Caco-2 (cell line): Measurements from ENCODE around the gene MEIOSIN. TPM values are rescaled to one million over a fixed set of nuclear protein-coding genes. Genes with fewer than 3 reads are reported as not detected.
"Not testable (repeated sequence)": the region's sequence is repeated elsewhere in the genome, so short reads cannot be mapped to it uniquely, and the experiment has no call there.

Experiments
- BruUV-seq: library from RNA; stranded (reverse); fragments of 400-500 nt; replicated peaks from 2 replicates; lab custom pipeline; 2021; lab: Mats Ljungman, UMichigan
- CTCF ChIA-PET: fragments of 300-600 bp; sonication (Branson Sonifier 250); formaldehyde crosslinking; loops from one replicate; lab custom pipeline; 2022; ENCODE audit warnings: antibody characterized with exemption; lab: Charles Lee
- POLR2A ChIA-PET: fragments of 300-600 bp; sonication (Branson Sonifier 250); formaldehyde crosslinking; loops from one replicate; lab custom pipeline; 2022; ENCODE audit warnings: antibody characterized with exemption; lab: Charles Lee
- DNase-seq, 2 experiments: peaks; one replicate each; pipeline versions ENCODE4 v3.0.0 to v3.0.0-alpha.2; 2020 to 2022
- H3K27me3 ChIP-seq: replicated peaks from 2 replicates; pipeline ENCODE4 v1.6.0; 2011; ENCODE audit warnings: low read length; ENCODE audit not compliant: control insufficient read depth, insufficient read depth
- H3K36me3 ChIP-seq: 2 replicates; pipeline ENCODE4 v1.5.1; 2011; ENCODE audit warnings: low read length; ENCODE audit not compliant: control insufficient read depth, insufficient read depth
- H3K4me1 ChIP-seq: fragments of 250-450 bp; sonication (Bioruptor Pico); 2 replicates; pipeline ENCODE4 v1.5.1; 2020; ENCODE audit warnings: mild to moderate bottlenecking
- H3K4me3 ChIP-seq: 2 replicates; pipeline ENCODE4 v1.5.1; 2011; ENCODE audit warnings: low read depth, mild to moderate bottlenecking, control low read depth, low read length
- H3K9me3 ChIP-seq: fragments of 250-450 bp; sonication (Bioruptor Pico); 2 replicates; pipeline ENCODE4 v1.5.1; 2020; ENCODE audit warnings: mild to moderate bottlenecking, moderate library complexity
- H3K27ac Mint-ChIP-seq: one replicate; pipeline ENCODE4 v1.8.0; 2022; ENCODE audit warnings: mixed read lengths; ENCODE audit not compliant: unreplicated experiment
- H3K27me3 Mint-ChIP-seq: one replicate; pipeline ENCODE4 v1.8.0; 2022; ENCODE audit warnings: mixed read lengths; ENCODE audit not compliant: insufficient read depth, unreplicated experiment
- H3K36me3 Mint-ChIP-seq: one replicate; pipeline ENCODE4 v1.8.0; 2022; ENCODE audit warnings: mild to moderate bottlenecking, mixed read lengths; ENCODE audit not compliant: insufficient read depth, unreplicated experiment
- H3K4me1 Mint-ChIP-seq: one replicate; pipeline ENCODE4 v1.8.0; 2022; ENCODE audit warnings: low read depth, mixed read lengths; ENCODE audit not compliant: unreplicated experiment
- H3K4me3 Mint-ChIP-seq: one replicate; pipeline ENCODE4 v1.8.0; 2022; ENCODE audit warnings: mild to moderate bottlenecking, moderate library complexity, mixed read lengths; ENCODE audit not compliant: unreplicated experiment
- H3K9me3 Mint-ChIP-seq: one replicate; pipeline ENCODE4 v1.8.0; 2022; ENCODE audit warnings: mixed read lengths; ENCODE audit not compliant: unreplicated experiment
- CTCF ChIP-seq, 2 experiments: fragments of 200-600 bp in 1 of 2; IDR thresholded peaks; 1 replicate in 1 of 2; 2 replicates in 1 of 2; pipeline versions ENCODE4 v1.5.1 to v1.8.0; 2011 to 2022; ENCODE audit warnings: antibody characterized with exemption in 1 of 2, control low read depth in 1 of 2, inconsistent platforms in 1 of 2, low read depth in 1 of 2, low read length in 1 of 2, mild to moderate bottlenecking in 1 of 2, moderate library complexity in 1 of 2; ENCODE audit not compliant: insufficient read depth in 1 of 2, severe bottlenecking in 1 of 2, unreplicated experiment in 1 of 2
- intact Hi-C: fragments of 100-400 bp; cut with micrococcal nuclease; formaldehyde crosslinking; loops from one replicate; pipeline ENCODE4 v1.10.0; 2022; ENCODE audit not compliant: unreplicated experiment
- total RNA-seq: library from RNA; stranded (reverse); gene quantifications from 2 replicates; pipeline ENCODE4 v1.2.3, GENCODE V29; 2022

Gene MEIOSIN
- total RNA-seq, 1 experiment from 2014 or later = not detected

GRCh38 chr19:45745606-45746005, 12.4 kb downstream of the MEIOSIN start:
- POLR2A ChIA-PET = no interaction called here
- Histone ChIP-seq H3K9me3 (no peaks in the 10 kb centered on the region), H3K4me1 (no peaks in the 10 kb centered on the region), H3K4me3 (no peak overlapping the region), H3K27me3 (no peaks in the 10 kb centered on the region), H3K36me3 (no peaks in the 10 kb centered on the region)
- no peak overlapping the region for H3K27ac Mint-ChIP-seq
- no peaks in the 10 kb centered on the region for H3K4me1 Mint-ChIP-seq
- CTCF ChIA-PET = interaction anchor here (0.7 kb wide), 1 partner anchor 153 kb away, joined by 4 read pairs; no protein-coding TSS in a partner anchor
- H3K9me3 Mint-ChIP-seq = no peaks in the 10 kb centered on the region
- intact Hi-C loops = no loop called here
- no peak for DNase-seq
- no TSS peak for BruUV-seq
- H3K4me3 Mint-ChIP-seq = no peak overlapping the region
- no peak for TF ChIP-seq CTCF (IDR thresholded peaks at IDR 0.05; ENCODE audit: insufficient read depth in 1 of 2, low read depth in 1 of 2, low read length in 1 of 2, severe bottlenecking in 1 of 2, unreplicated experiment in 1 of 2)
- H3K36me3 Mint-ChIP-seq = peaks cover 5% of the 10 kb centered on the region
- no peaks in the 10 kb centered on the region for H3K27me3 Mint-ChIP-seq

DNA sequence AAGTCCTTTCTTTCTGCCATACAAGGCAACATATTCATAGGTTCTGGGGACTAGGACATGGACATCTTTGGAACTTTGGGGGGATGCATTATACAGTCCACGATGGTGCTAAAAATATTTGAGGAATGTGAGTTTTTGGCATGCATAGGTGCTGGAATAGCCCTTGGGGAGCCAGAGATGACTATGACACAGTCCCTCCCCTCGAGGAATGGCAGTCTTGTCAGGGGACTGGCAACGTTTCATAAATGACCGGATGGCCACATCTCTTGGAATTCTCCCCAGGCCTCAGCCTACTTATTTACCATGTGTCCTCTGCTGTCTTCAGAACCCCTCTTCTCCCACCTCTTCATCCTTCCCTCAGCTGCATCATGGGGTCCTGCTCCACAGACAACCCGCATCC, 13.6 kb downstream of the MEIOSIN start:
- intact Hi-C loops = no loop called here
- no peak for DNase-seq
- H3K36me3 ChIP-seq = no peaks in the 10 kb centered on the region
- no peaks in the 10 kb centered on the region for H3K4me1 ChIP-seq
- CTCF ChIA-PET = no interaction called here
- H3K4me3 ChIP-seq = no peak overlapping the region
- H3K27me3 ChIP-seq = no peaks in the 10 kb centered on the region
- H3K4me1 Mint-ChIP-seq = no peaks in the 10 kb centered on the region
- TF ChIP-seq CTCF (IDR thresholded peaks at IDR 0.05; ENCODE audit: insufficient read depth in 1 of 2, low read depth in 1 of 2, low read length in 1 of 2, severe bottlenecking in 1 of 2, unreplicated experiment in 1 of 2) = no peak
- no peaks in the 10 kb centered on the region for H3K27me3 Mint-ChIP-seq
- POLR2A ChIA-PET = no interaction called here
- no peaks in the 10 kb centered on the region for H3K9me3 Mint-ChIP-seq
- H3K4me3 Mint-ChIP-seq = no peak overlapping the region
- no TSS peak for BruUV-seq
- no peak overlapping the region for H3K27ac Mint-ChIP-seq
- H3K9me3 ChIP-seq = no peaks in the 10 kb centered on the region
- H3K36me3 Mint-ChIP-seq = peaks cover 5% of the 10 kb centered on the region

- H3K4me1 Mint-ChIP-seq = no peaks in the 10 kb centered on the region
- no peak overlapping the region for H3K4me3 Mint-ChIP-seq
- H3K27ac Mint-ChIP-seq = no peak overlapping the region
- H3K27me3 Mint-ChIP-seq = no peaks in the 10 kb centered on the region
- ChIA-PET POLR2A (no interaction called here), CTCF (no interaction called here)
- intact Hi-C loops = no loop called here
- no peak for DNase-seq
- H3K36me3 Mint-ChIP-seq = peaks cover 4% of the 10 kb centered on the region
- no peaks in the 10 kb centered on the region for H3K9me3 Mint-ChIP-seq
- Histone ChIP-seq H3K36me3 (no peaks in the 10 kb centered on the region), H3K27me3 (no peaks in the 10 kb centered on the region), H3K9me3 (no peaks in the 10 kb centered on the region), H3K4me3 (no peak overlapping the region), H3K4me1 (no peaks in the 10 kb centered on the region)
- TF ChIP-seq CTCF (IDR thresholded peaks at IDR 0.05; ENCODE audit: insufficient read depth in 1 of 2, low read depth in 1 of 2, low read length in 1 of 2, severe bottlenecking in 1 of 2, unreplicated experiment in 1 of 2) = no peak
- BruUV-seq = no TSS peak
These were observed 14.3 kb downstream of the MEIOSIN start for GRCh38 chr19:45747513-45747912.

DNA sequence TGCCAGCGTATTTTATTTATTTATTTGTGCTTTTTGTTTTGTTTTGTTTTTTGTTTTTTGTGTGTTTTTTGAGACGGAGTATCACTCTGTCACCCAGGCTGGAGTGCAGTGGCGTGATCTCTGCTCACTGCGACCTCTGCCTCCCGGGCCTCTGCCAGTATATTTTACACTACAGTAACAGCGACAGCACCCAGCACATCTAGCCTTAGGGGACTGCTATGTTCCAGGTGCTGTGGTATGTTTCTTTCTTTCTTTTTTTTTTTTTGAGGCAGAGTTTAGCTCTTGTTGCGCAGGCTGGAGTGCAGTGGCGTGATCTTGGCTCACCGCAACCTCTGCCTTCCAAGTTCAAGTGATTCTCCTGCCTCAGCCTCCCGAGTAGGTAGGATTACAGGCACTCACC, 18.2 kb downstream of the MEIOSIN start:
- H3K4me1 ChIP-seq, H3K4me3 Mint-ChIP-seq, H3K27me3 Mint-ChIP-seq, H3K4me1 Mint-ChIP-seq, H3K36me3 Mint-ChIP-seq, intact Hi-C loops, BruUV-seq, H3K9me3 Mint-ChIP-seq, H3K36me3 ChIP-seq, POLR2A ChIA-PET, H3K4me3 ChIP-seq, H3K27me3 ChIP-seq, DNase-seq, H3K27ac Mint-ChIP-seq, H3K9me3 ChIP-seq: not testable (repeated sequence)
- CTCF ChIA-PET = interaction anchor here (0.8 kb wide), 1 partner anchor 312 kb away, joined by 3 read pairs; no protein-coding TSS in a partner anchor
